Endothelial cell of umbilical vein (primary cell): ENCODE data around the gene SPATA2L. TPM values are rescaled to one million over a fixed set of nuclear protein-coding genes. Genes with fewer than 3 reads are reported as not detected.
A peak's percentile ranks its signal among the peaks of the same experiment; 100 is the strongest.

Experiments used
- BruUV-seq: library from RNA; stranded (reverse); fragments of 400-500 nt; replicated peaks from 2 replicates; lab custom pipeline; 2021; lab: Mats Ljungman, UMichigan
- CTCF ChIA-PET: fragments of 300-600, 350-600 bp; sonication (Branson Sonifier 250); formaldehyde crosslinking; loops from one replicate; lab custom pipeline; 2021; ENCODE audit warnings: antibody characterized with exemption, inconsistent platforms; lab: Charles Lee
- POLR2A ChIA-PET: fragments of 300-600, 350-600 bp; sonication (Branson Sonifier 250); formaldehyde crosslinking; loops from one replicate; lab custom pipeline; 2021; ENCODE audit warnings: antibody characterized with exemption, inconsistent platforms; lab: Charles Lee
- DNase-seq: peaks from one replicate; pipeline ENCODE4 v3.0.0-alpha.2; 2011; ENCODE audit warnings: low read depth, low spot score
- FAIRE-seq: peaks from 2 replicates; lab custom pipeline; 2011; peaks lifted over from hg19 to GRCh38; lab: Jason Lieb, UNC
- H2AFZ ChIP-seq: 2 replicates; pipeline ENCODE4 v1.6.0; 2012; ENCODE audit warnings: low read depth, low read length, control low read depth, inconsistent platforms
- H3K27ac ChIP-seq: 2 replicates; pipeline ENCODE4 v1.5.1; 2011; ENCODE audit warnings: low read depth, mild to moderate bottlenecking, control low read depth, low read length, moderate library complexity; ENCODE audit not compliant: insufficient read depth
- H3K27me3 ChIP-seq, 2 experiments: 2 replicates each; pipeline versions ENCODE4 v1.6.0 to v1.6.1; 2011; ENCODE audit warnings: low read length in 2 of 2, mixed read lengths in 1 of 2; ENCODE audit not compliant: control insufficient read depth in 2 of 2, insufficient read depth in 2 of 2
- H3K36me3 ChIP-seq, 2 experiments: 2 replicates in 1 of 2; 3 replicates in 1 of 2; pipeline ENCODE4 v1.5.1; 2011; ENCODE audit warnings: low read length in 2 of 2, mild to moderate bottlenecking in 1 of 2, moderate library complexity in 1 of 2; ENCODE audit not compliant: control insufficient read depth in 2 of 2, insufficient read depth in 2 of 2; ENCODE audit errors: extremely low read depth in 1 of 2
- H3K4me1 ChIP-seq: 3 replicates; pipeline ENCODE4 v1.5.1; 2011; ENCODE audit warnings: mild to moderate bottlenecking, low read length; ENCODE audit not compliant: control insufficient read depth, insufficient read depth; ENCODE audit errors: extremely low read depth
- H3K4me2 ChIP-seq: 2 replicates; pipeline ENCODE4 v1.6.1; 2011; ENCODE audit warnings: low read length, control low read depth, mixed read lengths; ENCODE audit not compliant: insufficient read depth
- H3K4me3 ChIP-seq, 3 experiments: fragments of 200-600 bp in 1 of 3; sonication (generic), shearing (Covaris generic) in 1 of 3; replicated peaks in 1 of 3; 2 replicates each; pipeline ENCODE4 v1.5.1; 2011 to 2016; ENCODE audit warnings: control low read depth in 3 of 3, low read length in 3 of 3, mild to moderate bottlenecking in 2 of 3, inconsistent platforms in 1 of 3, low read depth in 1 of 3, moderate library complexity in 1 of 3; ENCODE audit not compliant: insufficient read depth in 1 of 3
- H3K79me2 ChIP-seq: 2 replicates; pipeline ENCODE4 v1.6.0; 2012; ENCODE audit warnings: low read length, inconsistent platforms; ENCODE audit not compliant: control insufficient read depth, insufficient read depth
- H3K9ac ChIP-seq: replicated peaks from 2 replicates; pipeline ENCODE3; 2011; ENCODE audit warnings: low read length, control low read depth; ENCODE audit not compliant: insufficient read depth; ENCODE audit errors: extremely low read depth
- H3K9me1 ChIP-seq: replicated peaks from 3 replicates; pipeline ENCODE4 v1.6.0; 2011; ENCODE audit warnings: mild to moderate bottlenecking, low read length; ENCODE audit not compliant: control insufficient read depth, insufficient read depth; ENCODE audit errors: extremely low read depth
- H3K9me3 ChIP-seq: replicated peaks from 2 replicates; pipeline ENCODE4 v1.5.1; 2012; ENCODE audit warnings: low read length, inconsistent platforms; ENCODE audit not compliant: control insufficient read depth, insufficient read depth
- H4K20me1 ChIP-seq: replicated peaks from 2 replicates; pipeline ENCODE3; 2011; ENCODE audit warnings: mild to moderate bottlenecking, low read length; ENCODE audit not compliant: control insufficient read depth, insufficient read depth; ENCODE audit errors: extremely low read depth
- EZH2 ChIP-seq: IDR thresholded peaks from 2 replicates; pipeline ENCODE4 v1.6.1; 2012; ENCODE audit warnings: borderline replicate concordance, low read depth, mild to moderate bottlenecking, moderate library complexity, low read length, inconsistent platforms; ENCODE audit not compliant: severe bottlenecking
- FOS ChIP-seq: IDR thresholded peaks from 2 replicates; pipeline ENCODE4 v1.6.1; 2011; ENCODE audit warnings: mild to moderate bottlenecking, low read length, moderate library complexity, borderline replicate concordance; ENCODE audit not compliant: insufficient read depth
- GATA2 ChIP-seq: IDR thresholded peaks from 2 replicates; pipeline ENCODE4 v1.7.0; 2011; ENCODE audit warnings: low read depth, mild to moderate bottlenecking, moderate library complexity, mixed read lengths, low read length; ENCODE audit not compliant: insufficient read length, insufficient read depth
- JUN ChIP-seq: IDR thresholded peaks from 2 replicates; pipeline ENCODE4 v1.6.1; 2011; ENCODE audit warnings: borderline replicate concordance, low read depth; ENCODE audit not compliant: insufficient read length, insufficient read depth
- MYC ChIP-seq: IDR thresholded peaks from one replicate; pipeline ENCODE4 v1.6.1; 2011; ENCODE audit warnings: mild to moderate bottlenecking, low read depth, low read length
- POLR2A ChIP-seq: IDR thresholded peaks from 2 replicates; pipeline ENCODE4 v1.6.1; 2012; ENCODE audit warnings: low read depth, mild to moderate bottlenecking, control low read depth, low read length
- POLR2AphosphoS5 ChIP-seq: IDR thresholded peaks from 2 replicates; pipeline ENCODE4 v1.6.1; 2012; ENCODE audit warnings: low read depth, mild to moderate bottlenecking, control low read depth, low read length, moderate library complexity; ENCODE audit not compliant: insufficient read depth
- dilution Hi-C: fragments of 300-500 bp; cut with MboI; formaldehyde crosslinking; loops from one replicate; pipeline ENCODE4 v1.15.0; 2019; ENCODE audit warnings: low sequenced_read_pairs; ENCODE audit not compliant: extremely low pct_ligation_motif_present
- intact Hi-C: fragments of 100-400 bp; cut with micrococcal nuclease; formaldehyde crosslinking; loops from one replicate; pipeline ENCODE4 v1.10.0; 2022
- polyA plus RNA-seq, 4 experiments: library from polyadenylated mRNA; depleted of rRNA in 3 of 4; stranded (reverse) in 3 of 4; unstranded in 1 of 4; fragments of >200 nt; gene quantifications; 2 replicates each; pipeline versions ENCODE4 v1.2.1 to v1.2.3, GENCODE V29; 2011 to 2012; ENCODE audit warnings: missing spikeins in 1 of 4
- total RNA-seq: library from RNA; stranded (reverse); gene quantifications from 2 replicates; pipeline ENCODE4 v1.2.3, GENCODE V29; 2021
- TF ChIP-seq, protein P1 (sequence below), 2 donors: IDR thresholded peaks; 1 replicate in 1 of 2; 2 replicates in 1 of 2; pipeline ENCODE4 v1.5.1; 2011; ENCODE audit warnings: low read length in 2 of 2, mild to moderate bottlenecking in 2 of 2, moderate library complexity in 2 of 2, control low read depth in 1 of 2, inconsistent platforms in 1 of 2, low read depth in 1 of 2; ENCODE audit not compliant: insufficient read depth in 1 of 2; ENCODE audit errors: extremely low read depth in 1 of 2
- TF ChIP-seq, protein P2 (sequence below): IDR thresholded peaks from 2 replicates; pipeline ENCODE4 v1.6.1; 2011; ENCODE audit not compliant: insufficient read depth, insufficient read length

The SPATA2L gene
- total and polyA plus RNA-seq, 2 donors (not counting 3 experiments of a cell fraction or from before 2014, with no cell fraction given), result 7.3 to 7.4 TPM

DNA sequence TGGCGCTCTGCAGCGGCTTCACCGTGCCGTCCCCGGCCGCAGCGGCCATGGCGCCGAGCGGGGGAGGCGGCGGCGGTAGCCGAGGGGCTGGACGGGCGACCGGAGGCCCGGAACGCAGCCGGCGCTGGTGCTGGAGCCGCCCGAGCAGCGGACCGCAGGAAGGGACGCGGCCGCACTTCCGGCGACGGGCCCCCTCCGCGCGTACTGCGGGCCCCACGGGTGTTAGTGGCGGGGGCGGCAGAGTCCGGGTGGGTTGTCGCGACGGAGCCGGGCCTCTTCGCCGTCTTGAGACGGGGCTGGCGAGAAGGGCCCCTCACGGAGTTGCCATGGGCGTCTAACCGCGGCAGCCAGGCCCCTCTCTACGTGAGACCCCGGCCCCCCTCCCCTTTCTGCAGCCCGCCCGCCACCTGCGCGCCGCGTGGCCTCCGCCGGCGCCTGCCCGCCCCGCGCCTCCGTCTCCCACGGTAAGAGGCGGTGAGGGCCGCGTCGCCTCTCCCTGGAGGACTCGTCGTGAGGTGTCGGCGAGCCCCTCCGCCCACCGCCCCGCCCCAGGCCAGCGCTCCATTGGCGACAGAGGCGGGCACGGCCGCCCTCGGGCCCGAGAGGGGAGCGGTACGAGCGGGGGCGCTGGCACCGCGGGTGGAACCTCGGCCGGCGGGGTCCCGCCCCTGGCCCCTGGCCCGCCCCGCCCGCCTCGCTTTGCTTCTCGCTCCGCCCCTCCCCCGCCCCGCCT lies 19.5 kb upstream of the SPATA2L start, which contains the start of the genes VPS9D1 and ZNF276:
Gene VPS9D1 (minus strand): TSS at position 86 of the 733 bp plus-strand sequence. CDS start 37 bp downstream, at position 49.
Gene ZNF276 (plus strand): TSS at position 725 of the 733 bp plus-strand sequence. CDS start 104 bp downstream, outside the sequence.
- H3K4me2 ChIP-seq, result peak within 1 kb of the TSS; percentile 67
- no peak within 1 kb of the TSS for H2AFZ ChIP-seq
- no peaks in the 10 kb centered on the region for H3K9me3 ChIP-seq
- no peaks in the 10 kb centered on the region for H3K9me1 ChIP-seq
- H3K4me3 ChIP-seq, result peak within 1 kb of the TSS; percentile 57 to 76 (median 63)
- H3K9ac ChIP-seq, result peak within 1 kb of the TSS; percentile 95
- H4K20me1 ChIP-seq, result no peaks in the 10 kb centered on the region
- TF ChIP-seq JUN (no peak), POLR2A (peak; percentile 80), MYC (no peak), EZH2 (no peak), FOS (no peak), POLR2AphosphoS5 (peak; percentile 81), GATA2 (no peak)
- TF ChIP-seq, protein P1, sequence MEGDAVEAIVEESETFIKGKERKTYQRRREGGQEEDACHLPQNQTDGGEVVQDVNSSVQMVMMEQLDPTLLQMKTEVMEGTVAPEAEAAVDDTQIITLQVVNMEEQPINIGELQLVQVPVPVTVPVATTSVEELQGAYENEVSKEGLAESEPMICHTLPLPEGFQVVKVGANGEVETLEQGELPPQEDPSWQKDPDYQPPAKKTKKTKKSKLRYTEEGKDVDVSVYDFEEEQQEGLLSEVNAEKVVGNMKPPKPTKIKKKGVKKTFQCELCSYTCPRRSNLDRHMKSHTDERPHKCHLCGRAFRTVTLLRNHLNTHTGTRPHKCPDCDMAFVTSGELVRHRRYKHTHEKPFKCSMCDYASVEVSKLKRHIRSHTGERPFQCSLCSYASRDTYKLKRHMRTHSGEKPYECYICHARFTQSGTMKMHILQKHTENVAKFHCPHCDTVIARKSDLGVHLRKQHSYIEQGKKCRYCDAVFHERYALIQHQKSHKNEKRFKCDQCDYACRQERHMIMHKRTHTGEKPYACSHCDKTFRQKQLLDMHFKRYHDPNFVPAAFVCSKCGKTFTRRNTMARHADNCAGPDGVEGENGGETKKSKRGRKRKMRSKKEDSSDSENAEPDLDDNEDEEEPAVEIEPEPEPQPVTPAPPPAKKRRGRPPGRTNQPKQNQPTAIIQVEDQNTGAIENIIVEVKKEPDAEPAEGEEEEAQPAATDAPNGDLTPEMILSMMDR (IDR thresholded peaks at IDR 0.05; ENCODE audit: extremely low read depth in 1 of 2, insufficient read depth in 1 of 2, low read depth in 1 of 2, low read length in 2 of 2), result no peak
- TF ChIP-seq, protein P2, sequence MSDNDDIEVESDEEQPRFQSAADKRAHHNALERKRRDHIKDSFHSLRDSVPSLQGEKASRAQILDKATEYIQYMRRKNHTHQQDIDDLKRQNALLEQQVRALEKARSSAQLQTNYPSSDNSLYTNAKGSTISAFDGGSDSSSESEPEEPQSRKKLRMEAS, result no peak
- FAIRE-seq (peak; percentile 69), DNase-seq (peak; percentile 79)
- H3K27me3 ChIP-seq, result no peaks in the 10 kb centered on the region
- POLR2A ChIA-PET, result no interaction called here
- H3K27ac ChIP-seq, result peak within 1 kb of the TSS; percentile 95
- peaks cover 36% of the 10 kb centered on the region for H3K4me1 ChIP-seq
- BruUV-seq, result no TSS peak
- dilution Hi-C loops (no loop called here), intact Hi-C loops (loop anchor here (2.0 to 10.0 kb wide), 5 partner anchors 14 to 201 kb away; partner anchors contain the start of genes CPNE7, FANCA and TUBB3)
- peaks cover 28% of the 10 kb centered on the region for H3K79me2 ChIP-seq
- CTCF ChIA-PET, result no interaction called here
- H3K36me3 ChIP-seq, result peaks cover 0 to 11% of the 10 kb centered on the region in 2 experiments
